ENCODE measurements around the gene TPD52L2.

TPD52L2 gene

GRCh38 chr20:63935447-63935846 is 70.4 kb downstream of the TPD52L2 start:
- no peak for DNase-seq

DNA sequence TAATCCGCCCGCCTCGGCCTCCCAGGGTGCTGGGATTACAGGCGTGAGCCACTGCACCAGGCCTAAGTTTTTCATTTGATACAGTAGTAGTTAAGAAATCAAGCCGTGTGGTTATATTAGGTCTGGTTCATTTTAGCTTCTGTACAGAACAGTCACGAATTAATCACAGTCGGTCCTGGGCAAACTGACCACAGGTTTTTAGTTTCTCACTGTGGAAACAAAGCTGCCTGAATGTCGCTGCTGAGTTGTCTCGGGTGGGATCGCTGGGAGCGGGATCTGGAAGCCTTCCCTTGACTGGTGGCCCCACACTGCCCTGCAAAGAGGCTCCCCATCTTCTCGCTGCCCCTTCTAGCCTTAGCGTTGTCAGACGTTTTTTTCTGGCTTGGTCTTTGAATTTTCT is 72.5 kb downstream of the TPD52L2 start:
- DNase-seq: no peak

DNA sequence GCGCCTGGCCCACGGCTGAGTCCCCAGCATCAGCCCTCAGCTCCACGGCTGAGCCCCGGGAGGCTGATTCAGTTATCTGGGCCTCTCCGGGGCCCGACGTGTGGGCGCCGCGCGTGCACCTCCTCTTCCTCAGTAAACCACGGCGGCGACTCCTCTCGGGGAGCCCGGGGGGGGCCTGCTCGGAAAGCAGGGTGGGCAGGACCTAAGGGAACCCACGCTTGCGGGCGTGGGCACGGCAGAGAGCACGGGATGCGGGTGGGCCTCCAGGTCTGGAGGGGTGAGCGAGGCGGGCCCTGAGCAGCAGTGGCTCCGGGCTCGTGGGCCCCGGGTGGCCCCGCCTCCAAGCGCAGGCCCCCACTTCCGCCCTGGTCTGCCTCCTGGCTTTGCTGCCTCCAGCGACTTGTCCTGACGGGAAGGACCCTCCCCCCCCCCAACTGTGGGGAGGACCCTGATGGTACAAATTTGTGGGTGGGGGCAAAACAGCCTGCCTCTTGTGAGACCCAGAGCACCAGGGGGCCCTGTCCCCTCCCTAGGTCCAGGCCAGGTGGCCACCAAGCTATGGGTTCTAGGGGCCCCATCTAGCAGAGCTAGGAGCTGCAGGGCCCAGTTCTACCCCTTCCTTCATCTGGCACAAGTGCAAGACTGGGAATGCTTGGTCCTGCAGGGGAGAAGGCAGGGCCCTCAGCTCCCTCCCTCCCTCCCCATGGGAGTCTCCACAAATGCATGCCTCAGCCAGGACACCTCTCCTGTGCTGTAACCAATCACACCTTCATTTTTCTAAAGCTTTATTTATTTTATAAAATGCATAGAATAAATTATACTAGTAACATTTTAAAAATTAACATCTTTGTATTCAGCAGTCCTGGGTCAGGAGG is 74.2 kb downstream of the TPD52L2 start:
- no peak for DNase-seq

DNA sequence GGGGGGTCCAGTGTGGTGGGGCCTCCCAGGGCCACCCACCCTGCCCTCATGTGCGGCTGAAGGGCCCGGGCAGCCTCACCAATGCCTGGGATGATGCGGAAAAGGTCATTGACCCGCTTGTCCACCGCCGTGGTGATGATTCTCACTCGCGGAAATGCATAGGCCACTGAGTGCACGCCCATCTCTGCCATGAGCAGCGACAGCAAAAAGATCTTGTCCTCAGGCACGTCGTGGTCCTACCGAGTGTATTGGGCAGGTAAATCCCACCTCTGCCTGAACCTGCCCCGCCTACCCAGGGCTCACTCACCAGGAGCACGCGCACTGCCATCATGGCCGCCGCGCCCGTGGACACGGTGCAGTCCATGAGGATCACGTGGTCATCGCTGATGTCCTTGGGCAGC is 75.0 kb downstream of the TPD52L2 start:
- DNase-seq: no peak

DNA sequence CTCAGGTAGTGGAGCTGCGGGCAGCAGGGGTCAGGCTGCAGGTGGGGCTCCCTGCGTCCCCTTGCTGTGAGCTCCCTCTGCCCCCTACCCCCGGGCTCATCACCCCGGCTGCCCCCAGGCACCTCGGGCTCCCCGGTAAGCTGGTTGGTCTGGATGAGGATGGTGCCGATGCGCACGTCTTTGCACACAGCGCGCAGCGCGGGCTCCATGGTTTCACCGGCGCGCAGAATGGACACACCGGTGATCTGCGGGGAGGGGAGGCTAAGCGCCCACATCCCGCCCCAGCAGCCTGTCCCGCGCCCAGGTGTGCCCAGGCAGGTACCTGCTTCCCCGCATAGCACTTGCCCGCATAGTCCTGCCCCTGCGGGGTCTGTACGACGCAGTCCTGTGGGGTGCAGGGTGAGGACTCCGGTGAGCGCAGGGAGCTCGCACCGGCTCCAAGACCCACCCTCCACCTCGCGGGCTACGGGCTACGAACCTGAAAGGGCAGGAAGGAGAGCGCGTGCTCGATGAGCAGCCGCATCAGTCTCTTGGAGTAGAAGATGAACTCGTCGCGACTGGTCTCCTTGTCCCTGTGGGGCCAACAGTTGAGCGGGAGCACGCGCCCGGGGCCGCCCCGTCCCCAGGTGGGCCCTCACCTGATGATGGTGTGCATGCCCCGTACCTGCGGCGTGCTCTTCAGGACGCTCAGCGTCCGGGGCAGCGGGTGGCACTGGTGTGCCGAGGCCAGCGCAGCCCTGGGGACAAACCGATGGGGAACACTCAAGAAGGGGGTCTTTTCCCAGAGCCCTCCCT is 75.6 kb downstream of the TPD52L2 start:
- DNase-seq: no peak
